Breast epithelium (tissue), 3 donors: ENCODE results near the gene NDEL1.

ENCODE experiments used
- POLR2A ChIP-seq: fragments of 450-650 bp; IDR thresholded peaks from one replicate; pipeline ENCODE4 v1.6.1; 2016; ENCODE audit warnings: antibody characterized with exemption, mild to moderate bottlenecking, moderate library complexity
- POLR2AphosphoS5 ChIP-seq, 3 donors: sonication (generic); formaldehyde crosslinking; IDR thresholded peaks; one replicate each; pipeline ENCODE4 v1.6.1; 2017; ENCODE audit warnings: antibody characterized with exemption in 3 of 3
- TF ChIP-seq, protein P1 (sequence below), 3 donors: fragments of 450-650 bp; IDR thresholded peaks; one replicate each; pipeline ENCODE4 v1.5.1; 2016 to 2017; ENCODE audit warnings: antibody characterized with exemption in 3 of 3, mild to moderate bottlenecking in 3 of 3, moderate library complexity in 3 of 3

DNA sequence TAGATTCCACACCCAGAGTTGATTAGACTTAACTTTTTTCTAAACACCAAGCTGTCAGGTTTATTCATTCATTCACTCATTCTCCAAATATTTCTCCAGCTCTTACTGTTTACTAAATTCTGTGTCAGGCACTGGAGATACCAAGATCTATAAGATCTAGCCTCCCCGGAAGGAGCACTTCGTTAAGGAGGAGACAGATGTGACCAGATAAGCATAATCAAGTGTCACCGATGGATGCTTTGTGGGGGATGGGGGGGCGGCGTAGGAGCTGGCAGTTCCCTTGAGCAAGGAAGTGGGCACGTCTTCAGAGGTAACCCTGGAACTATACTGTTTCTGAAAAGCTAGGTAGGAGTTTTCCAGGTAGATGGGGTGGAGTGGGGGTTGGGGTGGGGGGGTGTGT lies 48.8 kb upstream of the NDEL1 start:
- TF ChIP-seq, protein P1, sequence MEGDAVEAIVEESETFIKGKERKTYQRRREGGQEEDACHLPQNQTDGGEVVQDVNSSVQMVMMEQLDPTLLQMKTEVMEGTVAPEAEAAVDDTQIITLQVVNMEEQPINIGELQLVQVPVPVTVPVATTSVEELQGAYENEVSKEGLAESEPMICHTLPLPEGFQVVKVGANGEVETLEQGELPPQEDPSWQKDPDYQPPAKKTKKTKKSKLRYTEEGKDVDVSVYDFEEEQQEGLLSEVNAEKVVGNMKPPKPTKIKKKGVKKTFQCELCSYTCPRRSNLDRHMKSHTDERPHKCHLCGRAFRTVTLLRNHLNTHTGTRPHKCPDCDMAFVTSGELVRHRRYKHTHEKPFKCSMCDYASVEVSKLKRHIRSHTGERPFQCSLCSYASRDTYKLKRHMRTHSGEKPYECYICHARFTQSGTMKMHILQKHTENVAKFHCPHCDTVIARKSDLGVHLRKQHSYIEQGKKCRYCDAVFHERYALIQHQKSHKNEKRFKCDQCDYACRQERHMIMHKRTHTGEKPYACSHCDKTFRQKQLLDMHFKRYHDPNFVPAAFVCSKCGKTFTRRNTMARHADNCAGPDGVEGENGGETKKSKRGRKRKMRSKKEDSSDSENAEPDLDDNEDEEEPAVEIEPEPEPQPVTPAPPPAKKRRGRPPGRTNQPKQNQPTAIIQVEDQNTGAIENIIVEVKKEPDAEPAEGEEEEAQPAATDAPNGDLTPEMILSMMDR (IDR thresholded peaks at IDR 0.05), result no peak
- TF ChIP-seq POLR2AphosphoS5 (IDR thresholded peaks at IDR 0.05) (no peak), POLR2A (no peak)
